ENCODE results near the gene ITGAL.

Gene ITGAL

GRCh38 chr16:30437511-30438046 lies 35.0 kb upstream of the ITGAL start:
- no peak for TF ChIP-seq CTCF (conservative IDR thresholded peaks at IDR 0.05; ENCODE audit: low read depth, low read length)
- no peak overlapping the region for H3K4me3 ChIP-seq (ENCODE audit: low read depth, low read length)
- DNase-seq (ENCODE audit: low read depth), result no peak

GRCh38 chr16:30438835-30439234 lies 33.7 kb upstream of the ITGAL start:
- no peak for DNase-seq (ENCODE audit: low read depth)
- H3K4me3 ChIP-seq (ENCODE audit: low read depth, low read length), result no peak overlapping the region
- TF ChIP-seq CTCF (conservative IDR thresholded peaks at IDR 0.05; ENCODE audit: low read depth, low read length), result no peak

- no peak overlapping the region for H3K4me3 ChIP-seq (ENCODE audit: low read depth, low read length)
- no peak for DNase-seq (ENCODE audit: low read depth)
- TF ChIP-seq CTCF (conservative IDR thresholded peaks at IDR 0.05; ENCODE audit: low read depth, low read length), result no peak
These were observed 32.7 kb upstream of the ITGAL start for GRCh38 chr16:30439720-30440348.

- H3K4me3 ChIP-seq (ENCODE audit: low read depth, low read length), result no peak overlapping the region
- DNase-seq (ENCODE audit: low read depth), result no peak
- no peak for TF ChIP-seq CTCF (conservative IDR thresholded peaks at IDR 0.05; ENCODE audit: low read depth, low read length)
These were observed 28.9 kb upstream of the ITGAL start for GRCh38 chr16:30443631-30444030.

DNA sequence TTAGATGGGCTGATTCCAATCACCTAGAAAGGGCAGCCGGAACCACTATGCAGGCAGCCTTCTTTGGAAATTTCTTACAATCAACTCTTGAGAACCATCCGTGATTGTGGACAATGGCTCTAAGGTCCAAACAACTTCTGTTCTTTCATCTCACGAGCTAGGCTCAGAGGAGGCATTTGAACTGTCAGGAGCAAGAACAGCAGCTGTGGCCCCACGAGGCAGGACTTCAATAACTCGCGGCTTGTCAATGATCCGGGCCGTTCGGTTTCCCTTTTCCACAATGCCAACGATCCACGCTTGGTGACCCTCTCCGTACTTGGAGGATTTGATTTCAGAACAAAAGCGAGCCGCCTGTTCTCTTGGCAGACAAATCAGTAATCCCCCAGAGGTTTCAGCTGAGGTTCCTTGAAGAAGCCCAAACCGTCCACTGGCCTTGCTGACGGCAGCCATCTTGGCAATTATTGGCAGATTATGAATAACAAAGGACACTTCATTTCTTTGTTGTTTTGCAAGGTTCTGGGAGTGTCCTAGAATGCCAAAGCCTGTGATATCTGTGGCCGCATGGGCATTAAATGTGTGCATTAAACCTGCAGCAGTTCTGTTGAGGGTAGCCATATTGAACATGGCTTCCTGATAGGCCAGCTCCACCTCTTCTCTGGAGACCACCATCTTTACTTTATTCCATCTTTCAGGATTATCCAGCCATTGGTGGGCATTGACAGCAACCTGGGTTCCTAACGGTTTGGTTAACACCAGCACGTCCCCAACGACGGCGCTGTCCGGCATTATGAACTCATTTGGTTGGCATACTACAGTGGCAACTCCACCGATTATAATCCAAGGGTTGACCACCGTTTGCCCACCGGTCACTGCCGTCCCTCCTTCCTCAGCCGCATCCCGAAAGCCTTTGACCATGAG lies 28.1 kb upstream of the ITGAL start:
- DNase-seq (ENCODE audit: low read depth), result no peak
- peak overlapping the region; percentile 94 for H3K4me3 ChIP-seq (ENCODE audit: low read depth, low read length)
- TF ChIP-seq CTCF (conservative IDR thresholded peaks at IDR 0.05; ENCODE audit: low read depth, low read length), result no peak

DNA sequence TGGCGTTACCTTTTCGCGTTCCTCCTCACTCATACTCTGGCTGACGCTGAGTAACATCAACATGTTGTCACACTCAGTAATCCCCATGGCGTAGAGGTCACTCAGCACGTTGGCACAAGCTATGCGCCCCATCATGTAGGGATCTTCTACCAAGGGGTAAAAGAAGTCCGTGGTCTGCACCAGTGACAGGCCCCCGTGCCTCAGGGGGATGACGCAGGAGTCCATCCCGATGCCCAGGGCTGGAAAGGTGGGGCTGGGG lies 27.5 kb upstream of the ITGAL start:
- H3K4me3 ChIP-seq (ENCODE audit: low read depth, low read length), result peak overlapping the region; percentile 94

More for the DNA sequence above, 27.5 kb upstream of the ITGAL start:
- TF ChIP-seq CTCF (conservative IDR thresholded peaks at IDR 0.05; ENCODE audit: low read depth, low read length), result no peak
- DNase-seq (ENCODE audit: low read depth), result no peak
